DMS 273 (cell line): ENCODE data around the gene SP140L.
"Not testable (repeated sequence)": the region's sequence is repeated elsewhere in the genome, so short reads cannot be mapped to it uniquely, and the experiment has no call there.

Experiments
- DNase-seq: peaks from one replicate; lab custom pipeline; 2025; ENCODE audit not compliant: unreplicated experiment; lab: John Stamatoyannopoulos, UW

Gene SP140L

GRCh38 chr2:230326453-230327417 lies at the start of gene SP140L:
TSS of gene SP140L (plus strand) at chr2:230327193. CDS start at chr2:230327270, 77 bp downstream.
- DNase-seq: no peak

- DNase-seq: no peak
These were observed 44.1 kb upstream of the SP140L start for GRCh38 chr2:230282936-230283335.

- DNase-seq: no peak
These were observed 40.9 kb upstream of the SP140L start for GRCh38 chr2:230286048-230286447.

GRCh38 chr2:230289311-230289710 lies 37.7 kb upstream of the SP140L start:
- not testable (repeated sequence) for DNase-seq

GRCh38 chr2:230295192-230295591 lies 31.8 kb upstream of the SP140L start:
- no peak for DNase-seq

- no peak for DNase-seq
These were observed 30.1 kb upstream of the SP140L start for GRCh38 chr2:230296917-230297316.

GRCh38 chr2:230299618-230300017 lies 27.4 kb upstream of the SP140L start:
- no peak for DNase-seq

- DNase-seq: no peak
These were observed 21.3 kb upstream of the SP140L start for GRCh38 chr2:230305416-230306275.

GRCh38 chr2:230306474-230306873 lies 20.5 kb upstream of the SP140L start:
- DNase-seq: no peak

- no peak for DNase-seq
These were observed 19.5 kb upstream of the SP140L start for GRCh38 chr2:230307485-230307884.

GRCh38 chr2:230308402-230309000 lies 18.5 kb upstream of the SP140L start:
- DNase-seq: no peak

- DNase-seq: not testable (repeated sequence)
These were observed 16.2 kb upstream of the SP140L start for GRCh38 chr2:230310792-230311191.

- DNase-seq: not testable (repeated sequence)
These were observed 15.4 kb upstream of the SP140L start for GRCh38 chr2:230311634-230312033.

GRCh38 chr2:230312638-230313037 lies 14.4 kb upstream of the SP140L start:
- no peak for DNase-seq

GRCh38 chr2:230317366-230317765 lies 9.6 kb upstream of the SP140L start:
- no peak for DNase-seq

- no peak for DNase-seq
These were observed 8.5 kb upstream of the SP140L start for GRCh38 chr2:230318190-230319121.

- DNase-seq: no peak
These were observed 7.7 kb upstream of the SP140L start for GRCh38 chr2:230319211-230319862.

- DNase-seq: no peak
These were observed 6.0 kb upstream of the SP140L start for GRCh38 chr2:230321031-230321430.

GRCh38 chr2:230322561-230323384 lies 4.2 kb upstream of the SP140L start:
- DNase-seq: no peak
